ENCODE measurements around the gene PLAC8L1.

DNA sequence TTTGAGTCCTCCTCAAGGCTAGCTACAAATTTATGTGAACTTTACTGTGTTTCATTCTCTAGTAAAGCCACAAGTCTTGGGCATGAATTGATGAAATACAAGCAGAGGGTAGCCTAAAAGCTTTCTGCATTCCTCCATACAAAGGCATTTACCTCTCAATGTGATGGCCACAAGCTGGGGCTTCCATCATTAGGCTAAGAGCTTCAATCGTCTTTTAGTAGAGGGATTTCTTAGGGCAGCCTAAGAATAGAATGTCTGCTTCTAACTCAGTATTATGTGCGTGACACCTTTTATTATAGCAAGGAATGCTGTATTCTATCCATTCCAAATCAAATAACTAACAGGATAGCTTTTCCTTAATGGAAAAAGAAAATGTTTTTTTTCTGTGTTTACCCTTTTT lies 3.7 kb downstream of the PLAC8L1 start:
- TF ChIP-seq, protein P1, sequence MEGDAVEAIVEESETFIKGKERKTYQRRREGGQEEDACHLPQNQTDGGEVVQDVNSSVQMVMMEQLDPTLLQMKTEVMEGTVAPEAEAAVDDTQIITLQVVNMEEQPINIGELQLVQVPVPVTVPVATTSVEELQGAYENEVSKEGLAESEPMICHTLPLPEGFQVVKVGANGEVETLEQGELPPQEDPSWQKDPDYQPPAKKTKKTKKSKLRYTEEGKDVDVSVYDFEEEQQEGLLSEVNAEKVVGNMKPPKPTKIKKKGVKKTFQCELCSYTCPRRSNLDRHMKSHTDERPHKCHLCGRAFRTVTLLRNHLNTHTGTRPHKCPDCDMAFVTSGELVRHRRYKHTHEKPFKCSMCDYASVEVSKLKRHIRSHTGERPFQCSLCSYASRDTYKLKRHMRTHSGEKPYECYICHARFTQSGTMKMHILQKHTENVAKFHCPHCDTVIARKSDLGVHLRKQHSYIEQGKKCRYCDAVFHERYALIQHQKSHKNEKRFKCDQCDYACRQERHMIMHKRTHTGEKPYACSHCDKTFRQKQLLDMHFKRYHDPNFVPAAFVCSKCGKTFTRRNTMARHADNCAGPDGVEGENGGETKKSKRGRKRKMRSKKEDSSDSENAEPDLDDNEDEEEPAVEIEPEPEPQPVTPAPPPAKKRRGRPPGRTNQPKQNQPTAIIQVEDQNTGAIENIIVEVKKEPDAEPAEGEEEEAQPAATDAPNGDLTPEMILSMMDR (IDR thresholded peaks at IDR 0.05; ENCODE audit: low read length): no peak
- no peak for TF ChIP-seq EZH2 (IDR thresholded peaks at IDR 0.05; ENCODE audit: borderline replicate concordance, low read length)
